PC-3 (cell line): ENCODE data around the gene DPYSL3.

Experiments
- CTCF ChIP-seq: fragments of 300-600 bp; sonication (generic); conservative IDR thresholded peaks from 2 replicates; pipeline ENCODE4 v1.5.1; 2017; ENCODE audit warnings: antibody characterized with exemption, low read depth, mild to moderate bottlenecking, low read length
- EZH2phosphoT487 ChIP-seq: fragments of 300-600 bp; sonication (generic); IDR thresholded peaks from 2 replicates; pipeline ENCODE4 v1.6.1; 2018; ENCODE audit warnings: mild to moderate bottlenecking, antibody characterized with exemption, low read length, borderline replicate concordance

DNA sequence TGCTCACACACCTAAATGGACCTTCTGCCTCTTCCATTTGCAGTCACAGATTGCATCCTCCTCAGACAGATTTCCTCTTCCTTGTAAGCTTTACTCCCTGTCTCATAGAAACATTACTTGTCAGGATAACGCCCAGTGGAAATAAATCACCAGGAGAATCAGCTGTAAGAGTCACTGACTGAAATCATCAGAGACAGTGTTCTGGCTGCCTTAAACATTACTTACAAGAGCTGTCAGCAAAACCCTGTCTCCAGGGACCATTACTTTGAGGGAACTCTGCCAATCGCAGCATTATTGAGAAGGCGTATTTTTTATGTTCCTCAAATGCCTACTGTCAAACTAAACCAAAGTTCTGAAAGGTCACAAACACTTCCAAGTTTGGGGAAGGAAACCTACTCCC, 5.9 kb downstream of the DPYSL3 start:
- TF ChIP-seq CTCF (no peak), EZH2phosphoT487 (no peak)
